Measurements from ENCODE around the gene KANK2. TPM values are rescaled to one million over a fixed set of nuclear protein-coding genes. Genes with fewer than 3 reads are reported as not detected.

Gene KANK2
- total and polyA plus RNA-seq, 2 of the 8 experiments (the other 6 are each of a cell fraction or from before 2014, with no cell fraction given), result 25.2 to 42.3 TPM

GRCh38 chr19:11194173-11194572 lies 3.2 kb downstream of the KANK2 start:
- ChIA-PET CTCF (ENCODE audit: partially characterized antibody) (interaction anchor here (0.8 to 1.1 kb wide), 2 partner anchors 39 to 42 kb away, joined by 3 to 4 read pairs; no protein-coding TSS in a partner anchor), POLR2A (ENCODE audit: partially characterized antibody) (no interaction called here)
- no peak overlapping the region for H2BK5ac ChIP-seq (ENCODE audit: low read depth, low read length)
- no peak for DNase-seq (ENCODE audit: low read depth in 1 of 2, low spot score in 2 of 2)
- no peak for FAIRE-seq
- H3K79me2 ChIP-seq (ENCODE audit: control insufficient read depth in 1 of 2, insufficient read depth in 2 of 2, low read length in 2 of 2), result no peaks in the 10 kb centered on the region
- H2AFZ ChIP-seq (ENCODE audit: low read length), result no peak overlapping the region
- H4K20me1 ChIP-seq (replicated peaks in 1 of 2; ENCODE audit: control insufficient read depth in 1 of 2, insufficient read depth in 2 of 2, low read length in 2 of 2), result no peaks in the 10 kb centered on the region
- no peaks in the 10 kb centered on the region; the same call in 1 of the 2 replicates for H3K79me1 ChIP-seq (ENCODE audit: low read depth, low read length)
- H3K4me2 ChIP-seq (ENCODE audit: insufficient read depth in 1 of 2, low read depth in 2 of 2, low read length in 2 of 2), result no peak overlapping the region
- H4K91ac ChIP-seq (replicated peaks; ENCODE audit: insufficient read length, low read length), result no peak overlapping the region
- H2BK12ac ChIP-seq (ENCODE audit: low read depth, low read length), result no peak overlapping the region
- H3K14ac ChIP-seq (ENCODE audit: insufficient read length), result no peak overlapping the region
- no peak overlapping the region for H3K4ac ChIP-seq (replicated peaks; ENCODE audit: insufficient read length, low read depth, low read length)
- no peak overlapping the region for H2BK120ac ChIP-seq (replicated peaks; ENCODE audit: low read depth, low read length)
- no peak overlapping the region for H3K4me3 ChIP-seq (ENCODE audit: extremely low read depth in 1 of 4, insufficient read depth in 2 of 4, low read depth in 3 of 4, low read length in 4 of 4)
- no peak overlapping the region for H2AK5ac ChIP-seq (ENCODE audit: low read depth, low read length)
- no peak overlapping the region for H3K9ac ChIP-seq (replicated peaks in 1 of 4; ENCODE audit: extremely low read depth in 1 of 4, low read depth in 3 of 4, low read length in 3 of 4)
- no peaks in the 10 kb centered on the region for H3K9me3 ChIP-seq (ENCODE audit: insufficient read depth in 2 of 2, low read depth in 1 of 2, low read length in 1 of 2)
- H3K23ac ChIP-seq (ENCODE audit: insufficient read length), result no peak overlapping the region
- peaks cover 6% of the 10 kb centered on the region; the same call in 1 of the 2 replicates for H3K23me2 ChIP-seq (ENCODE audit: low read depth, low read length)
- no peak overlapping the region for H2BK15ac ChIP-seq (ENCODE audit: low read length)
- no peak overlapping the region for H3K18ac ChIP-seq (ENCODE audit: extremely low read depth, low read length)
- peaks cover 2 to 24% (median 10%) of the 10 kb centered on the region in 4 experiments; a peak in 6 of 8 replicates for H3K36me3 ChIP-seq (ENCODE audit: control insufficient read depth in 2 of 4, insufficient read depth in 4 of 4, low read length in 3 of 4)
- 93% methylated on average over 7 of the region's 8 CpGs; no CpG with 5 or more reads in 1 of the 2 experiments for WGBS, 2 experiments (ENCODE audit: extremely low coverage in 1 of 2, insufficient coverage in 1 of 2, insufficient read length in 1 of 2, insufficient replicate concordance in 2 of 2, low coverage in 1 of 2, low lambda C conversion rate in 2 of 2, missing lambda C conversion rate in 1 of 2)
- H3K27me3 ChIP-seq (replicated peaks in 1 of 4; ENCODE audit: control insufficient read depth in 3 of 4, extremely low read depth in 1 of 4, insufficient read depth in 3 of 4, low read length in 3 of 4), result no peaks in the 10 kb centered on the region
- peaks cover 0 to 3% (median 2%) of the 10 kb centered on the region in 4 experiments; a peak in 4 of 7 replicates for H3K4me1 ChIP-seq (replicated peaks in 1 of 4; ENCODE audit: control insufficient read depth in 3 of 4, insufficient read depth in 4 of 4, low read length in 3 of 4)
- H3K56ac ChIP-seq (replicated peaks; ENCODE audit: insufficient read length, low read depth, low read length), result no peak overlapping the region
- H2BK20ac ChIP-seq (ENCODE audit: low read length), result no peak overlapping the region
- H3K27ac ChIP-seq (ENCODE audit: low read depth, low read length), result no peak overlapping the region
- H4K5ac ChIP-seq (ENCODE audit: insufficient read length, low read depth, low read length), result no peak overlapping the region
- H4K8ac ChIP-seq (ENCODE audit: extremely low read depth, insufficient read depth, low read length), result no peak overlapping the region
- TF ChIP-seq POU5F1 (IDR thresholded peaks at IDR 0.05; ENCODE audit: low read depth, low read length), result no peak
- no peak for TF ChIP-seq CTBP2 (IDR thresholded peaks at IDR 0.05; ENCODE audit: borderline replicate concordance, insufficient read depth, insufficient read length, low read length)
- TF ChIP-seq TAF1 (IDR thresholded peaks at IDR 0.05; ENCODE audit: low read depth, low read length), result no peak
- no peak for TF ChIP-seq POLR2A (IDR thresholded peaks at IDR 0.05; ENCODE audit: control extremely low read depth in 1 of 2, low read depth in 2 of 2, low read length in 2 of 2)
- no peak for TF ChIP-seq JUN (IDR thresholded peaks at IDR 0.05; ENCODE audit: low read depth, low read length)
- no peak for TF ChIP-seq GABPA (IDR thresholded peaks at IDR 0.05; ENCODE audit: borderline replicate concordance, insufficient read depth, low read length)
- no peak for TF ChIP-seq SIX5 (IDR thresholded peaks at IDR 0.05; ENCODE audit: low read depth, low read length)
- no peak for TF ChIP-seq RAD21 (IDR thresholded peaks at IDR 0.05 in 1 of 2, conservative IDR thresholded peaks at IDR 0.05 in 1 of 2; ENCODE audit: low read depth in 2 of 2, low read length in 2 of 2)
- no peak for TF ChIP-seq USF2 (IDR thresholded peaks at IDR 0.05; ENCODE audit: low read length)
- no peak for TF ChIP-seq TAF7 (optimal IDR thresholded peaks at IDR 0.05; ENCODE audit: borderline replicate concordance, low read depth, low read length)
- TF ChIP-seq RBBP5 (IDR thresholded peaks at IDR 0.05; ENCODE audit: borderline replicate concordance, low read depth, low read length), result no peak
- no peak for TF ChIP-seq SIRT6 (IDR thresholded peaks at IDR 0.05; ENCODE audit: low read length)

All from H1 (cell line).